H1 (cell line): ENCODE measurements around the gene CTIF. TPM values are rescaled to one million over a fixed set of nuclear protein-coding genes. Genes with fewer than 3 reads are reported as not detected.

Source experiments
- CTCF ChIA-PET: fragments of 300-600 bp; sonication (Branson Sonifier 250); formaldehyde crosslinking; loops from one replicate; lab custom pipeline; 2021; ENCODE audit not compliant: partially characterized antibody; lab: Charles Lee
- POLR2A ChIA-PET: fragments of 300-600 bp; sonication (Branson Sonifier 250); formaldehyde crosslinking; loops from one replicate; lab custom pipeline; 2021; ENCODE audit warnings: inconsistent platforms; ENCODE audit not compliant: partially characterized antibody; lab: Charles Lee
- DNase-seq, 2 experiments: peaks; one replicate each; pipeline versions ENCODE4 v3.0.0 to v3.0.0-alpha.2; 2010 to 2022; ENCODE audit warnings: low spot score in 2 of 2, low read depth in 1 of 2, mixed read lengths in 1 of 2
- FAIRE-seq: peaks from 2 replicates; lab custom pipeline; 2011; peaks lifted over from hg19 to GRCh38; lab: Jason Lieb, UNC
- H2AFZ ChIP-seq: 2 replicates; pipeline ENCODE4 v1.8.1; 2012; ENCODE audit warnings: low read length, inconsistent platforms
- H2AK5ac ChIP-seq: 2 replicates; pipeline ENCODE4 v1.6.1; 2013; ENCODE audit warnings: low read depth, low read length
- H2BK120ac ChIP-seq: replicated peaks from 2 replicates; pipeline ENCODE3; 2013; ENCODE audit warnings: low read depth, low read length, inconsistent platforms
- H2BK12ac ChIP-seq: 2 replicates; pipeline ENCODE4 v1.6.1; 2013; ENCODE audit warnings: low read depth, low read length
- H2BK15ac ChIP-seq: 2 replicates; pipeline ENCODE4 v1.6.1; 2013; ENCODE audit warnings: low read length
- H2BK20ac ChIP-seq: 2 replicates; pipeline ENCODE4 v1.6.1; 2013; ENCODE audit warnings: low read length
- H2BK5ac ChIP-seq: 2 replicates; pipeline ENCODE4 v1.6.1; 2013; ENCODE audit warnings: low read depth, low read length
- H3K14ac ChIP-seq: 2 replicates; pipeline ENCODE4 v1.6.1; 2013; ENCODE audit warnings: inconsistent platforms; ENCODE audit not compliant: insufficient read length
- H3K18ac ChIP-seq: 2 replicates; pipeline ENCODE4 v1.6.1; 2013; ENCODE audit warnings: low read length; ENCODE audit errors: extremely low read depth
- H3K23ac ChIP-seq: 2 replicates; pipeline ENCODE4 v1.6.1; 2013; ENCODE audit warnings: inconsistent platforms; ENCODE audit not compliant: insufficient read length
- H3K23me2 ChIP-seq: 2 replicates; pipeline ENCODE4 v1.6.1; 2013; ENCODE audit warnings: low read depth, low read length
- H3K27ac ChIP-seq: 2 replicates; pipeline ENCODE4 v1.6.1; 2011; ENCODE audit warnings: low read depth, low read length, inconsistent platforms
- H3K27me3 ChIP-seq, 4 experiments: replicated peaks in 1 of 4; 1 replicate in 1 of 4; 2 replicates in 3 of 4; pipeline versions ENCODE4 v1.6.1 to v1.8.1; 2011 to 2013; ENCODE audit warnings: low read length in 3 of 4, mild to moderate bottlenecking in 3 of 4, inconsistent platforms in 2 of 4, mixed read lengths in 2 of 4, moderate library complexity in 1 of 4; ENCODE audit not compliant: control insufficient read depth in 3 of 4, insufficient read depth in 3 of 4; ENCODE audit errors: extremely low read depth in 1 of 4
- H3K36me3 ChIP-seq, 4 experiments: 2 replicates each; pipeline versions ENCODE4 v1.6.1 to v1.8.1; 2011 to 2013; ENCODE audit warnings: mild to moderate bottlenecking in 4 of 4, low read length in 3 of 4, moderate library complexity in 2 of 4, control low read depth in 1 of 4, inconsistent platforms in 1 of 4; ENCODE audit not compliant: insufficient read depth in 4 of 4, control insufficient read depth in 2 of 4
- H3K4ac ChIP-seq: replicated peaks from 2 replicates; pipeline ENCODE3; 2013; ENCODE audit warnings: low read length, low read depth, mixed read lengths, inconsistent platforms; ENCODE audit not compliant: insufficient read length
- H3K4me1 ChIP-seq, 4 experiments: replicated peaks in 1 of 4; 1 replicate in 1 of 4; 2 replicates in 3 of 4; pipeline versions ENCODE4 v1.6.1 to v1.8.1; 2011 to 2013; ENCODE audit warnings: low read length in 3 of 4, inconsistent platforms in 2 of 4, mixed read lengths in 1 of 4; ENCODE audit not compliant: insufficient read depth in 4 of 4, control insufficient read depth in 3 of 4
- H3K4me2 ChIP-seq, 2 experiments: 2 replicates each; pipeline versions ENCODE4 v1.6.1 to v1.8.1; 2011 to 2013; ENCODE audit warnings: low read depth in 2 of 2, low read length in 2 of 2, control low read depth in 1 of 2, inconsistent platforms in 1 of 2, mild to moderate bottlenecking in 1 of 2; ENCODE audit not compliant: insufficient read depth in 1 of 2
- H3K4me3 ChIP-seq, 4 experiments: fragments of 200-600, 300-600 bp in 1 of 4; sonication (generic), shearing (Covaris generic), sonication (Bioruptor Twin) in 1 of 4; 2 replicates each; pipeline versions ENCODE4 v1.5.1 to v1.8.1; 2011 to 2016; ENCODE audit warnings: low read length in 4 of 4, low read depth in 3 of 4, control low read depth in 2 of 4, inconsistent platforms in 2 of 4, mild to moderate bottlenecking in 2 of 4, mixed read lengths in 1 of 4, moderate library complexity in 1 of 4; ENCODE audit not compliant: insufficient read depth in 2 of 4; ENCODE audit errors: extremely low read depth in 1 of 4
- H3K56ac ChIP-seq: replicated peaks from 2 replicates; pipeline ENCODE3; 2013; ENCODE audit warnings: low read depth, mild to moderate bottlenecking, mixed read lengths, low read length, inconsistent platforms; ENCODE audit not compliant: insufficient read length
- H3K79me1 ChIP-seq: 2 replicates; pipeline ENCODE4 v1.6.1; 2013; ENCODE audit warnings: low read depth, low read length, control low read depth
- H3K79me2 ChIP-seq, 2 experiments: 2 replicates each; pipeline versions ENCODE4 v1.6.1 to v1.8.1; 2012 to 2013; ENCODE audit warnings: low read length in 2 of 2, mild to moderate bottlenecking in 2 of 2, inconsistent platforms in 1 of 2; ENCODE audit not compliant: insufficient read depth in 2 of 2, control insufficient read depth in 1 of 2
- H3K9ac ChIP-seq, 4 experiments: replicated peaks in 1 of 4; 1 replicate in 1 of 4; 2 replicates in 3 of 4; pipeline versions ENCODE4 v1.6.1 to v1.8.1; 2011 to 2013; ENCODE audit warnings: low read depth in 3 of 4, low read length in 3 of 4, control low read depth in 2 of 4, mild to moderate bottlenecking in 2 of 4, moderate library complexity in 2 of 4, inconsistent platforms in 1 of 4; ENCODE audit errors: extremely low read depth in 1 of 4
- H3K9me3 ChIP-seq, 2 experiments: 2 replicates each; pipeline versions ENCODE4 v1.6.1 to v1.8.1; 2012 to 2013; ENCODE audit warnings: mild to moderate bottlenecking in 2 of 2, moderate library complexity in 2 of 2, control low read depth in 1 of 2, inconsistent platforms in 1 of 2, low read depth in 1 of 2, low read length in 1 of 2, mixed read lengths in 1 of 2; ENCODE audit not compliant: insufficient read depth in 2 of 2
- H4K20me1 ChIP-seq, 2 experiments: replicated peaks in 1 of 2; 2 replicates each; pipeline versions ENCODE3 to v1.8.1; 2011 to 2013; ENCODE audit warnings: inconsistent platforms in 2 of 2, low read length in 2 of 2, mild to moderate bottlenecking in 1 of 2; ENCODE audit not compliant: insufficient read depth in 2 of 2, control insufficient read depth in 1 of 2
- H4K5ac ChIP-seq: 2 replicates; pipeline ENCODE4 v1.6.1; 2013; ENCODE audit warnings: low read length, low read depth, mixed read lengths, inconsistent platforms; ENCODE audit not compliant: insufficient read length
- H4K8ac ChIP-seq: 2 replicates; pipeline ENCODE4 v1.8.0; 2013; ENCODE audit warnings: mild to moderate bottlenecking, moderate library complexity, low read length, inconsistent platforms; ENCODE audit not compliant: insufficient read depth; ENCODE audit errors: extremely low read depth
- H4K91ac ChIP-seq: replicated peaks from 2 replicates; pipeline ENCODE3; 2013; ENCODE audit warnings: low read length, mixed read lengths, inconsistent platforms; ENCODE audit not compliant: insufficient read length
- EZH2 ChIP-seq: fragments of 200-600 bp; sonication (generic); IDR thresholded peaks from 2 replicates; pipeline ENCODE4 v1.7.1; 2012; ENCODE audit warnings: low read depth, mild to moderate bottlenecking, moderate library complexity, low read length, inconsistent platforms; ENCODE audit not compliant: severe bottlenecking
- HDAC6 ChIP-seq: IDR thresholded peaks from one replicate; pipeline ENCODE4 v1.7.1; 2012; ENCODE audit warnings: low read depth, mild to moderate bottlenecking, inconsistent platforms, low read length, moderate library complexity
- JUND ChIP-seq: IDR thresholded peaks from 2 replicates; pipeline ENCODE4 v1.6.1; 2011; ENCODE audit warnings: mild to moderate bottlenecking, improper control_type of control experiment, low read length
- NANOG ChIP-seq: IDR thresholded peaks from 2 replicates; pipeline ENCODE4 v1.6.1; 2011; ENCODE audit warnings: low read length, low read depth, mild to moderate bottlenecking, inconsistent platforms; ENCODE audit not compliant: insufficient read depth, poor library complexity, severe bottlenecking
- NRF1 ChIP-seq: IDR thresholded peaks from 2 replicates; pipeline ENCODE4 v1.6.1; 2011; ENCODE audit warnings: mild to moderate bottlenecking, low read depth, low read length, improper control_type of control experiment
- POLR2AphosphoS5 ChIP-seq: IDR thresholded peaks from 2 replicates; pipeline ENCODE4 v1.6.1; 2011; ENCODE audit warnings: low read depth, low read length
- POU5F1 ChIP-seq: IDR thresholded peaks from 2 replicates; pipeline ENCODE4 v1.6.1; 2011; ENCODE audit warnings: low read depth, mild to moderate bottlenecking, low read length, moderate library complexity
- RNF2 ChIP-seq: fragments of 200-900, 300-1000 bp; sonication (generic); IDR thresholded peaks from 2 replicates; pipeline ENCODE4 v1.7.1; 2016; ENCODE audit warnings: borderline replicate concordance, low read depth, mild to moderate bottlenecking, antibody characterized with exemption, low read length; ENCODE audit not compliant: poor library complexity, severe bottlenecking; ENCODE audit errors: missing control alignments
- SIX5 ChIP-seq: IDR thresholded peaks from 2 replicates; pipeline ENCODE4 v1.6.1; 2011; ENCODE audit warnings: mild to moderate bottlenecking, low read depth, low read length
- SP2 ChIP-seq: IDR thresholded peaks from 2 replicates; pipeline ENCODE4 v1.6.1; 2012; ENCODE audit warnings: mild to moderate bottlenecking, low read length, inconsistent platforms
- SP4 ChIP-seq: IDR thresholded peaks from 2 replicates; pipeline ENCODE4 v1.6.1; 2012; ENCODE audit warnings: low read length, inconsistent platforms
- USF2 ChIP-seq: IDR thresholded peaks from 2 replicates; pipeline ENCODE4 v1.6.1; 2011; ENCODE audit warnings: low read length, improper control_type of control experiment
- ZNF274 ChIP-seq: IDR thresholded peaks from 2 replicates; pipeline ENCODE4 v1.7.0; 2012; ENCODE audit warnings: low read length, borderline replicate concordance; ENCODE audit errors: extremely low read depth
- WGBS, 2 experiments: shearing (Covaris generic) in 1 of 2; methylation state at CpG; one replicate each; pipeline versions ENCODE4 v1.1.6 to v1.1.7; 2013 to 2015; ENCODE audit warnings: low lambda C conversion rate in 2 of 2, mixed read lengths in 2 of 2, inconsistent platforms in 1 of 2, low coverage in 1 of 2, missing lambda C conversion rate in 1 of 2; ENCODE audit not compliant: insufficient replicate concordance in 2 of 2, insufficient coverage in 1 of 2, insufficient read length in 1 of 2; ENCODE audit errors: extremely low coverage in 1 of 2, missing lambda C conversion rate in 1 of 2; 5-methylcytosine and 5-hydroxymethylcytosine counted together
- polyA plus RNA-seq, 7 experiments: library from polyadenylated mRNA; depleted of rRNA in 3 of 7; stranded (reverse) in 5 of 7; unstranded in 2 of 7; fragments of >200 nt in 5 of 7; fragments of 200-250 nt in 2 of 7; gene quantifications; 1 replicate in 5 of 7; 2 replicates in 1 of 7; 4 replicates in 1 of 7; pipeline versions ENCODE4 v1.2.1 to v1.2.3, GENCODE V29; 2011 to 2013; ENCODE audit warnings: missing spikeins in 2 of 7, mixed read lengths in 2 of 7
- total RNA-seq: library from RNA; stranded (reverse); fragmentation: NEBNext Ultra II Directional; extraction: Animal tissue kit (Norgen Biotek cat#: 25700); gene quantifications from 2 replicates; pipeline ENCODE4 v1.2.1, GENCODE V29; 2021

Gene CTIF
- total and polyA plus RNA-seq, 2 of the 8 experiments (the other 6 are each of a cell fraction or from before 2014, with no cell fraction given): 9.0 to 17.8 TPM

GRCh38 chr18:48708807-48709206 lies 170.0 kb downstream of the CTIF start:
- H4K8ac ChIP-seq: no peak overlapping the region
- no peak overlapping the region for H2AK5ac ChIP-seq
- no peak overlapping the region for H2BK120ac ChIP-seq
- H3K79me1 ChIP-seq: no peaks in the 10 kb centered on the region; the same call in 1 of the 2 replicates
- no peaks in the 10 kb centered on the region for H3K79me2 ChIP-seq
- peaks cover 0 to 9% (median 3%) of the 10 kb centered on the region in 4 experiments; a peak in 3 of 7 replicates for H3K4me1 ChIP-seq
- no peak overlapping the region for H3K56ac ChIP-seq
- no peak overlapping the region for H3K4ac ChIP-seq
- no peak overlapping the region for H3K18ac ChIP-seq
- ChIA-PET CTCF (interaction anchor here (1.0 to 1.4 kb wide), 3 partner anchors 10 to 42 kb away, joined by 3 read pairs; no protein-coding TSS in a partner anchor), POLR2A (no interaction called here)
- no peaks in the 10 kb centered on the region for H4K20me1 ChIP-seq
- DNase-seq (no peak), FAIRE-seq (no peak)
- no peak overlapping the region for H3K4me3 ChIP-seq
- H3K9ac ChIP-seq: no peak overlapping the region
- H3K4me2 ChIP-seq: no peak overlapping the region
- H2BK15ac ChIP-seq: no peak overlapping the region
- WGBS, 2 experiments: 98% methylated on average over 3 of the region's 3 CpGs; no CpG with 5 or more reads in 1 of the 2 experiments
- no peak overlapping the region for H3K27ac ChIP-seq
- H3K27me3 ChIP-seq: no peaks in the 10 kb centered on the region
- no peaks in the 10 kb centered on the region for H3K23me2 ChIP-seq
- H3K14ac ChIP-seq: no peak overlapping the region
- H2AFZ ChIP-seq: no peak overlapping the region
- no peak overlapping the region for H3K23ac ChIP-seq
- H4K91ac ChIP-seq: no peak overlapping the region
- H2BK20ac ChIP-seq: no peak overlapping the region
- no peaks in the 10 kb centered on the region for H3K9me3 ChIP-seq
- no peak overlapping the region for H2BK5ac ChIP-seq
- H2BK12ac ChIP-seq: no peak overlapping the region
- no peak overlapping the region for H4K5ac ChIP-seq
- H3K36me3 ChIP-seq: no peaks in the 10 kb centered on the region
- TF ChIP-seq RNF2: no peak
- no peak for TF ChIP-seq NRF1
- TF ChIP-seq HDAC6: no peak
- no peak for TF ChIP-seq SP4
- TF ChIP-seq SP2: no peak
- no peak for TF ChIP-seq NANOG
- no peak for TF ChIP-seq SIX5
- TF ChIP-seq POLR2AphosphoS5: no peak
- no peak for TF ChIP-seq POU5F1
- no peak for TF ChIP-seq USF2
- TF ChIP-seq ZNF274: no peak
- TF ChIP-seq JUND: no peak
- TF ChIP-seq EZH2: no peak
